HG02588 (cell line): ENCODE data around the gene CCDC196.
"Not testable (repeated sequence)": the region's sequence is repeated elsewhere in the genome, so short reads cannot be mapped to it uniquely, and the experiment has no call there.

ENCODE experiments used
- ATAC-seq: cut with Tn5 transposase; IDR thresholded peaks from one replicate; pipeline ENCODE4 v1.9.1; 2021; ENCODE audit warnings: mild to moderate bottlenecking, moderate library complexity; ENCODE audit not compliant: unreplicated experiment

The CCDC196 gene

GRCh38 chr14:66545751-66546150 lies 59.6 kb downstream of the CCDC196 start:
- not testable (repeated sequence) for ATAC-seq
